ENCODE measurements around the gene SUPT16H.
"Not testable (repeated sequence)": the region's sequence is repeated elsewhere in the genome, so short reads cannot be mapped to it uniquely, and the experiment has no call there.

SUPT16H gene

GRCh38 chr14:21356511-21356910 lies 27.3 kb downstream of the SUPT16H start:
- DNase-seq: no peak

- no peak for DNase-seq
These were observed 31.2 kb downstream of the SUPT16H start for GRCh38 chr14:21352587-21352986.

GRCh38 chr14:21350539-21350938 lies 33.3 kb downstream of the SUPT16H start:
- no peak for DNase-seq

- DNase-seq: no peak
These were observed 36.6 kb downstream of the SUPT16H start for GRCh38 chr14:21347201-21347600.

- no peak for DNase-seq
These were observed 37.2 kb downstream of the SUPT16H start for GRCh38 chr14:21346532-21347135.

- no peak for DNase-seq
These were observed 40.6 kb downstream of the SUPT16H start for GRCh38 chr14:21343035-21343794.

- no peak for DNase-seq
These were observed 49.5 kb downstream of the SUPT16H start for GRCh38 chr14:21334202-21334906.

- DNase-seq: no peak
These were observed 50.9 kb downstream of the SUPT16H start for GRCh38 chr14:21332950-21333349.

- DNase-seq: no peak
These were observed 56.8 kb downstream of the SUPT16H start for GRCh38 chr14:21326972-21327371.

- DNase-seq: no peak
These were observed 61.1 kb downstream of the SUPT16H start for GRCh38 chr14:21322716-21323115.

GRCh38 chr14:21320913-21321312 lies 62.9 kb downstream of the SUPT16H start:
- DNase-seq: no peak

- no peak for DNase-seq
These were observed 66.4 kb downstream of the SUPT16H start for GRCh38 chr14:21317398-21317797.

- DNase-seq: no peak
These were observed 70.3 kb downstream of the SUPT16H start for GRCh38 chr14:21313512-21313911.

GRCh38 chr14:21311614-21312013 lies 72.2 kb downstream of the SUPT16H start:
- DNase-seq: no peak

- DNase-seq: no peak
These were observed 73.9 kb downstream of the SUPT16H start for GRCh38 chr14:21309956-21310355.

- peak in 1 of 2 experiments; percentile 27 for DNase-seq
These were observed 74.6 kb downstream of the SUPT16H start for GRCh38 chr14:21309238-21309636.

GRCh38 chr14:21308479-21309237 lies 75.2 kb downstream of the SUPT16H start:
- peak; percentile 80 to 83 for DNase-seq

- DNase-seq: no peak
These were observed 75.7 kb downstream of the SUPT16H start for GRCh38 chr14:21308132-21308478.

GRCh38 chr14:21307637-21308036 lies 76.2 kb downstream of the SUPT16H start:
- no peak for DNase-seq

- not testable (repeated sequence) for DNase-seq
These were observed 81.0 kb downstream of the SUPT16H start for GRCh38 chr14:21302836-21303140.

GRCh38 chr14:21302013-21302835 lies 81.6 kb downstream of the SUPT16H start:
- DNase-seq: no peak
